HG03108 (cell line): ENCODE data around the gene PTAFR.

Experiments
- ATAC-seq: cut with Tn5 transposase; IDR thresholded peaks from one replicate; pipeline ENCODE4 v1.9.1; 2021; ENCODE audit warnings: moderate library complexity; ENCODE audit not compliant: unreplicated experiment

PTAFR gene

DNA sequence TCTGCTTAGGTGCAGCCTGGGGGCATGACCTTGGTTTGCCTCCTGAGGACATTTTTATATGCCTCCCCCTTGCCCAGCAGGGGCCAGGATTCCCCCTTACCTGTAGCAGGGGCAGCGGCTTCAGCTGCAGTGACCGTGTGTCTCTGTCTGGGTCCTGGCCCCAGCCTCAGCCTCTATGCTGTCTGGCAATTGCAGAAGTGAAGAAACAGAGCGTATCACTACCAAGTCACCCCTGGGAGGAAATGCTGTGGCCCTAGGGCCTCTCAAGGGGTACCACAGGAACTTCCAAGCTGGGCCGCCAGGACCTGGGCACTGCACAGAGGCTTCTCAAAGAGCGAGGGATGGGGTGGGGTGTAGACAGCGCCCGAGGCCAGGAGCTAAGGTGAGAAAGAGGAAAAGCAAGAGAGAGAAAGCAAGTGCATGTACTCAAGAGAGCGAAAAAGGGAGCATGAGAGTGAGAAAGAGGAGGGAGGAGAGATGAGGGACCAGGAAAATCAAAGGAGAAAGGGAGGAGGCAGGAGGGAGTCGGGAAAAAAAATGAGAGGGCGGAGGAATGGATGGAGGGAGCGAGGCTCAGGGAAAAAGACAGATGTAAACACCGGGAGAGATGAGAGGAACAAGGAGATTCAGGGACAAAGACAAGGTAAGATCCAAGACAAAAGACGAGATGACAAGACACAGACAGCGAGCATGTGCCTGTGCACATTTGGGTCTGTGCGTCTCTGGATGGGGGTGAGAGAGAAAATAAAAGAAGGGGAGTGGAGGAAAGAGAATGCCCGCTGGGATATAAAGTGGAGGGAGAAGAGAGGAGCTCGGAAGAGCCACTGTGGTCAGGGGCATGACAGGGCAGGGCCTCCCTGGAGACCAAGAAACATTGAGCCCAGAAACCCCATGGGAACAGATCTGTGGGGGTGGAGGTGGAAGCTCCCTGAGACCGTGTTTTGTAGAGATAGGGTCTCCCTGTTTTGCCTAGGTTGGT is at the start of gene PTAFR:
Gene PTAFR, minus strand, starts transcription at position 199 of the 979 bp plus-strand sequence. CDS start 25,669 bp downstream, outside the sequence.
- ATAC-seq: no peak

GRCh38 chr1:28213315-28213714 is 36.8 kb upstream of the PTAFR start:
- ATAC-seq: no peak

DNA sequence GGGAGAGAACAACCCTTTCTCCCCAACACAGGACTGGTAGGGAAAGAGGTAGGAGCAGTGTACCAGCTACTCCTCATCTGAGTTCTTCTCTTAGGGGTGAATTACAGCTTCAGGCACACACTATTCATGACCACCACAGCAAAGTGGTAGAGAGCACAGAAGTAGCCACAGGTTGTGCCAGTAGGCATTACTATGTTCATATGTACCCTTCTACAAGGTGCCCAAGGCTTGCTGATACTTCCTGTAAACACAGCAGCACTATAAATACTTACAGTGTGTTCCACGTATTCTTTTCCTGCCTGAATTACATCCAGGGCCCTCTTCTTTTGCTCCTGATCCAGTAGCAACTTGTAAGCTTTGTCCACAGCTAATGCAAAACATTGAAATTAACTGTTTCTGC is 33.2 kb upstream of the PTAFR start:
- no peak for ATAC-seq

DNA sequence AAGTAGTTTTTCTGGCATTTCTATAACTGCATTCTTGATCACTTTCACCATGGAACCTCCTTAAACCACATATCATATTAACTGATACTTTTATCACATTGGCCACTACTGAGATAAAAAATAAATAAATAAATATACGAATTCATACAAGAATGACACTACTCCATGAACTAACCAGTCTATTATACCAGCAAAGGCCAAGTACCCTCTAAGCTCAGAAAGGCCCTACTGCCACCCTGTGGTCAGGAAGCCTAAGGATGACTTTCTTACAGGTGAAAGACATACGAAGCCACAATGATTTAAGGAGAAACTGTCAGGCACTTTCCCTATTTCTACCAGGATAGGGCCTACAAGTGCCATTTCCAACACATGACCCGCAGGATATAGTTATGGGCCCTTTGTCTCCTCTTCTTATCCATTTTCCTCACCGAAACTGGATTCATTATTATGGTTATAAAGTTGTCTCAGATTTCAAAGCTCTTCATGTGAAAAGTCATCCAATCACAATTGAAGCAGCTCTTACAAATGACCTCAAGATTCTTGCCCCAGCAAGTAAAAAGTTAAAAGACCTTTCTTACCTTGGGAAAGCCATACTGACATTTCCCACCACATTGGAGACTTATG is 32.4 kb upstream of the PTAFR start:
- ATAC-seq: no peak

DNA sequence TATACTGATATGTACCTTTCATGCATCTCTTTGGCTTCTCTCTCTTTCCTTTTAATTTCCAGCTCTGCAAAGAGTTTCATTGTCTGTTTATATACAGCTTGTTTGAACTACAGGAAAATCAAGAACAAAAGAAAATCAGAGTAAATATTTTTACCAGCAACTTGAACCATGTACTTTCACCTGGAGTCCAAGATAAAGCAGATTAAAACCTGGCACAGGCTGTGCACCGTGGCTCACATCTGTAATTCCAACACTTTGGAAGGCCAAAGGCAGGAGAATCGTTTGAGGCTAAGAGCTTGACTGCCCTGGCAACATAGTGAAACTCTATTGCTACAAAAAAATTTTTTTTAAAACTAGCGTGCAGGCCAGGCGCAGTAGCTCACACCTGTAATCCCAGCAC is 28.8 kb upstream of the PTAFR start:
- no peak for ATAC-seq

- ATAC-seq: no peak
Measured at GRCh38 chr1:28200234-28200873, 23.9 kb upstream of the PTAFR start.

- ATAC-seq: peak; percentile 75
Measured at GRCh38 chr1:28199328-28200233, 23.1 kb upstream of the PTAFR start.

DNA sequence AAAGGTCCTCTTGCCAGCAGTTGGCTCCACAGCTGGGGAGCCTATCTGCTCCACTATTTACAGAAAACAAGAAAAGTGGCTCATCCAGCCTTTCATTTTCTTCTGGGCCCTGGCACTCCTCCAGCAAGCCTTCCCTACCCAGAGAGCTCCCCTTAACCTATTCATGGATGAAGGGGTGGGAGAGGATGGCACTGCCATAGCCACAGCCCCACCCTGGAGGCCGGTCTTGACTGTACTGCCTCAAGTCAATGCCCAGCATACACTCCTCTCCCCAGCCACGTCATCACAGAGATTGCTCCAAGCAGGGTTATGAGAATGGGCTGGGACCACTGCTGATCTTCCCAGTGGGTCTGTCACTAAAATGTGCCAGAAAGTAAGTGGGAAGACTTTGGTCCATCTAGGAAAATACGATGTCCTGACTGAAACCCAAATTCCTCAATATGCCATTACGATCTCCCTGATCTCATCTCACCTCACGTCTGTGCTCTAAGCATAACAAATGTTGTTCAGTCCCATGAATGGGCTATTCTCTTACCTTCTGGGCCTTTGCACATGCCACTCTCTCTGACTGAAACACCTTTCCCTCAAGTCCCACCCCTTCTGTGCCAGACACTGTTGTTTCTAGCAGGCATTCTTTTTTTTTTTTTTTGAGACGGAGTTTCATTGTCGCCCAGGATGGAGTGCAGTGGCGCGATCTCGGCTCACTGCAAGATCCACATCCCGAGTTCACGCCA is 21.4 kb upstream of the PTAFR start:
- no peak for ATAC-seq

DNA sequence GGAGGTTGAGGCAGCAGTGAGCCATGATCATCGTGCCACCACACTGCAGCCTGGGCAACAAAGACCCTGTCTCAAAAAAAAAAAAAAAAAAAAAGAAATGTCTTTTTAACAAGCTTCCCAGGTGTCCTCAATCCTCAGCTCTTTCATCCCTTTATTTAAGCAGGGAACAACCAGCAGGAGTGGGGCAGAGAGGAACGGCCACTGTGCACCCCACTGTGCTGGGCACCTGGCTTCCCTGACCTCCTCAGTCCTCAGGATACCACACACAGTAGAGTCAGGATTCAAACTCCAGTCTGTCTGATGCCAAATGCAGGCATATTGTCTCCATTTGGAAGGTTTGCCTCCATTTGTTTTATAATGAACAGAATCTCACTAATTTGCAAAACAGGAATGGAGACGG is 19.8 kb upstream of the PTAFR start:
- no peak for ATAC-seq

DNA sequence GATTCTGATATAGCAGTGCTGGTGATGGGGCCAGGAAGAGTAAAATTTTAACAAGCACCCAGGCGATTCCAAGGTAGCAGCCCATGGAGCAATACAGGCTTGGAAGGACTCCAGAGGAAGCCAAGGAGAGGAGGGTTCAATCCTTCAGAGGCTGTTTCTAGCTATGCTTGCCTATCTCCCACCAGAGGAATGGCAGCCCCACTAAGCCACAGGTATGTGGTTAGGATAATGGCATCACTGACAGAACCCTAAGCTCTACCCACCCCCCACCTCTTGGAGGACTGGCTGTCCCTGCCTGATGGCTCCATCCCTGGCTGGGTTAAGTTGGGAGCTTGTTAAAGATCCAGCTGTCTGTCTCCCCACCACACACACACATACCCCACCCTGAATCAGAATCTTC is 19.3 kb upstream of the PTAFR start:
- ATAC-seq: no peak

DNA sequence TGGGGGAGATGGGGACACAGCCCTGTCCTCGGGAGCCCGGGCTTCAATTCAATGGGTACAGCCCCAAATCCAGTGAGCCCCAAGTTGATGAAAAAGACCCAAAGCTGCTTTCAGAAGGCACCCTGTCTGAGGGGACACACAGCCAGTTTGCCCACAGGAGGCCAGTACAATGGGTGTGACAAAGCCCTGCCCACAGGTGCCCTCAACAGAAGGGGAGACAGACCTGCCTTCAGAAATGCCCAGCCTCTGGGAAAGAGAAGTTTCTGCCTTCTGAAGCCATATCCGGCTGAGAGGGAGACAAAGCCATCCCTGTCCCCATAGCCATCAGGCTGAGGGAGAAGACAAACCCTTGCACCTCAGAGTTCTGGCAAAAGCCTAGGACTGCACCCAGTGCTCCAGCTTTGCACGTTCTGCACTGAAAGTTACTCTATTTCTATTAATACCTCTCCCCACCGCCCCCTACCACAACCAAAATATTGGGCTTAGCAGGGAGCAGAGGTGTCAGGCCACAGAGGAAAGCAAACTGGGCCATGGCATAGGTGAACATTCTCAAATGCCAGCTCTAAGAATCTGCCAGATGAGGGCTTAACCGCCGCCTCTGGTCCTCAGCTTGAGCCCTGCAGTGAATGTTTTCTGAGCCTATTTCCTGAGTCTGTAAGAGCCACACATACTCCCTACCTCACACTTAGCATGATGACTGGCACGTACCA is 18.0 kb upstream of the PTAFR start:
- no peak for ATAC-seq

GRCh38 chr1:28193701-28194161 is 17.2 kb upstream of the PTAFR start:
- no peak for ATAC-seq

GRCh38 chr1:28190996-28191645 is 14.6 kb upstream of the PTAFR start:
- no peak for ATAC-seq

DNA sequence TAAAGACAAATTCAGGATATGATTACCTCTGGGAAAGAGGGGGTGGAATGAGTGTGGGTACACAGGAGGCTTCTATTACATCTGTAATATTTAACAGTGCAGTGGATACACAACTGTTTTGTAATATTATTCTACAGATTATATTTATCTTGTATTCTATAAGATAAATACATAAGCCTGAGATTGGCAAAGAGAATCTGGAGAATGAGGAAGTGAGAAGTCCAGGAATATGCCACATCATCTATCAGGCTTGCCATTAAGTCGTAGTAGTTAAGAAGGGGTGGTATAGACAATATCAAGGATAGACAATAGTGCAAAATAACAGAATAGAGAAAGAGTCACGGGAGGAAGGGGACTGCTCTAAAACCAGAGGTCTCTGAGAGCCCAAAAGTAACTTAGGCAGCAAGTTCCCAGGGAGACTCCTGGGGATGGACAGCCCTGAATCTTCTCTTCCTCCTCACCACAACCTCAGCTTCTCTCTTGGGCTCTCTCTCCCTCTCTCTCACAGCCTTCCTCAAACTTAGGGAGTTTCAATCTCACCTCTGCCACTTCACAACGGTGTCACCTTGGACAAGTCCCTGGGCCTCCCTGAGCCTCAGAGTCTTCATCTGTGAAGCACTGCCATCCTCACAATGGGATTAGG is 14.0 kb upstream of the PTAFR start:
- no peak for ATAC-seq

DNA sequence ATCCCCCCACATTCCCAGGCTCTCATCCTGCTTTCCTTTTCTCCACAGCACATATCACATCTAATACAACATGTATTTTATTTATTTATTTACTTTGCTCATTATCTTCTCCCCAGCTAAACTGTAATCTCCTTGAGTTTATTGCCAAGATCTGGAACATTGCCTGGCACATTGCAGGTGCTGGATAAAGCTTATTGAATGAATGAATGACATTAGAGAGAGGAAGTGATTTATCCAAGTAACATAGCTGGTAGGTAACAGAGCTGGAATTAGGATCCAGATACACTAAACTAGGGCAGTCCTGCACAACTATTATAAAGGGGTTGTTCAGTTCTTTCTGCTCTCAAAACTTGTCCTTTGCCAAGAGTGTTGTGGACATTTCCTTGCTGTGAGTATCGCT is 8.6 kb upstream of the PTAFR start:
- ATAC-seq: no peak

DNA sequence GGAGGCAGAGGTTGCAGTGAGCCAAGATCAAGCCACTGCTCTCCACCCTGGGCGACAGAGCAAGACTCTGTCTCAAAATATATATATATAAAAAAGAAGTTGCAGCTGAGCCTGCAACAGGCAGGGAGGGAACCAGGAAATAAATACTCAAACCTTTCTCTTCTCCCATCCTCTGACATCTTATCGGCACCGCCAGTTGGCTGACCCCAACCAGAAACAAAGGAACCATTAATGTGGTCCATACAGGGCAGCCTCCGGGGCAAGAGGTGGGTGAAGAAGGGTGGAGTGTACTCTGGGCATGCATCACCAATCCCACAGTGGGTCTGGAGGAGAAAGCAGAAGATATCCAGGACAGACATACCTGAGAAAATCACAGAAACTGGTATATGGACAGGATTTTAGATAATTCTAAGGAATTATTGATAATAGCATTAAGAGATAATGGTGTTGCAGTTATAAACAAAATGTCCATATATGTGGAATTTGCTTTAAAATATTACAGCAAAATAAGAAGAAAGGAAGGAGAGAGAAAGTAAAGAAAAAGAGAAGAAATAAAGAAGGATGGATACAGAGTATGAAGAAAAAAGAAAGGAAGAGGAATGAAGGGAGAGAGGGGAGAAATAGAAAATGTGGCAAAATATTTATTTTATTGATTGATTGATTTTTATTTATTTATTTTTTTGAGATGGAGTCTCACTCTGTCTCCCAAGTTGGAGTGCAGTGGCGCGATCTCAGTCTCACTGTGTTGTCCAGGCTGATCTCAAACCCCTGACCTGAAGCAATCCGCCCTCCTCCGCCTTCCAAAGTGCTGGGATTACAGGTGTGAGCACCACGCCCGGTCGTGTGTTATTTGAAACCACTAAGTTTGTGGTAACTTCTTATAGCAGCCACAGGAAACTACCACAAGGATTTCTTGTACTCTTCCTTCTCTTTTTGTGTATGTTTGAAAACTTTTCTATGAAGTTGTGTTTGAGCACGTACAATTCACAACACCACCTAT is 4.1 kb upstream of the PTAFR start:
- ATAC-seq: no peak
